Activated T-helper 1 cell treated with anti-CD3 and anti-CD28 coated beads, Interleukin-12 subunit alpha, Interleukin-12 subunit beta, Interleukin-2, Interleukin-4 antibody, amounts not matched to agents 30 ng/mL and 10 ng/mL and 1 ng/mL, durations not matched to agents 14 hours and 24 hours and 36 hours (primary cell): ENCODE measurements around the gene TNS3. TPM values are rescaled to one million over a fixed set of nuclear protein-coding genes. Genes with fewer than 3 reads are reported as not detected.
"Not testable (repeated sequence)": the region's sequence is repeated elsewhere in the genome, so short reads cannot be mapped to it uniquely, and the experiment has no call there.

ENCODE experiments used
- DNase-seq: peaks from one replicate; pipeline ENCODE4 v3.0.0; 2021; ENCODE audit warnings: low spot score
- H3K27ac Mint-ChIP-seq: one replicate; pipeline ENCODE4 v1.8.0; 2021; ENCODE audit warnings: mild to moderate bottlenecking, mixed read lengths
- H3K27me3 Mint-ChIP-seq: one replicate; pipeline ENCODE4 v1.8.0; 2022; ENCODE audit warnings: mild to moderate bottlenecking, moderate library complexity, mixed read lengths; ENCODE audit not compliant: insufficient read depth
- H3K36me3 Mint-ChIP-seq: one replicate; pipeline ENCODE4 v1.8.0; 2021; ENCODE audit warnings: low read depth, mixed read lengths
- H3K4me1 Mint-ChIP-seq: one replicate; pipeline ENCODE4 v1.8.0; 2021; ENCODE audit warnings: low read depth, mixed read lengths
- H3K4me3 Mint-ChIP-seq: one replicate; pipeline ENCODE4 v1.8.0; 2021; ENCODE audit warnings: mild to moderate bottlenecking, moderate library complexity, mixed read lengths
- H3K9me3 Mint-ChIP-seq: one replicate; pipeline ENCODE4 v1.8.0; 2021; ENCODE audit warnings: mixed read lengths
- intact Hi-C: fragments of 100-400 bp; cut with micrococcal nuclease; formaldehyde crosslinking; loops from one replicate; pipeline ENCODE4 v1.15.1; 2024
- total RNA-seq: library from RNA; stranded (reverse); gene quantifications from 2 replicates; pipeline ENCODE4 v1.2.3, GENCODE V29; 2022

The TNS3 gene
- total RNA-seq, 1 donor from 2014 or later, result 5.8 TPM

- Mint-ChIP-seq H3K9me3 (no peaks in the 10 kb centered on the region), H3K36me3 (no peaks in the 10 kb centered on the region), H3K4me1 (no peaks in the 10 kb centered on the region), H3K27ac (no peak overlapping the region), H3K27me3 (no peaks in the 10 kb centered on the region), H3K4me3 (no peak overlapping the region)
- no peak for DNase-seq
- intact Hi-C loops, result no loop called here
These were observed 29.2 kb upstream of the TNS3 start for GRCh38 chr7:47611045-47611511.

- Mint-ChIP-seq H3K27me3 (no peaks in the 10 kb centered on the region), H3K36me3 (no peaks in the 10 kb centered on the region), H3K9me3 (no peaks in the 10 kb centered on the region), H3K4me3 (no peak overlapping the region), H3K4me1 (no peaks in the 10 kb centered on the region), H3K27ac (no peak overlapping the region)
- no peak for DNase-seq
- intact Hi-C loops, result no loop called here
These were observed 28.7 kb upstream of the TNS3 start for GRCh38 chr7:47610506-47611044.

- Mint-ChIP-seq H3K4me3 (no peak overlapping the region), H3K4me1 (no peaks in the 10 kb centered on the region), H3K36me3 (no peaks in the 10 kb centered on the region), H3K27ac (no peak overlapping the region), H3K9me3 (no peaks in the 10 kb centered on the region), H3K27me3 (no peaks in the 10 kb centered on the region)
- DNase-seq, result no peak
- intact Hi-C loops, result no loop called here
These were observed 28.0 kb upstream of the TNS3 start for GRCh38 chr7:47609803-47610452.

GRCh38 chr7:47606593-47607046 is 24.7 kb upstream of the TNS3 start:
- H3K4me1 Mint-ChIP-seq, H3K4me3 Mint-ChIP-seq, H3K27ac Mint-ChIP-seq, DNase-seq, H3K36me3 Mint-ChIP-seq, H3K27me3 Mint-ChIP-seq, H3K9me3 Mint-ChIP-seq, intact Hi-C loops: not testable (repeated sequence)

- H3K27me3 Mint-ChIP-seq, result no peaks in the 10 kb centered on the region
- H3K27ac Mint-ChIP-seq, result no peak overlapping the region
- no peaks in the 10 kb centered on the region for H3K9me3 Mint-ChIP-seq
- intact Hi-C loops, result no loop called here
- DNase-seq, result no peak
- no peaks in the 10 kb centered on the region for H3K4me1 Mint-ChIP-seq
- H3K4me3 Mint-ChIP-seq, result no peak overlapping the region
- H3K36me3 Mint-ChIP-seq, result no peaks in the 10 kb centered on the region
These were observed 24.1 kb upstream of the TNS3 start for GRCh38 chr7:47605816-47606575.

- Mint-ChIP-seq H3K27ac (no peak overlapping the region), H3K4me1 (no peaks in the 10 kb centered on the region), H3K9me3 (no peaks in the 10 kb centered on the region), H3K27me3 (no peaks in the 10 kb centered on the region), H3K36me3 (no peaks in the 10 kb centered on the region), H3K4me3 (no peak overlapping the region)
- no peak for DNase-seq
- intact Hi-C loops, result no loop called here
These were observed 22.6 kb upstream of the TNS3 start for GRCh38 chr7:47604496-47604890.

GRCh38 chr7:47603514-47604255 is 21.8 kb upstream of the TNS3 start:
- H3K36me3 Mint-ChIP-seq, H3K27ac Mint-ChIP-seq, H3K9me3 Mint-ChIP-seq, H3K4me1 Mint-ChIP-seq, intact Hi-C loops, H3K4me3 Mint-ChIP-seq, DNase-seq, H3K27me3 Mint-ChIP-seq: not testable (repeated sequence)

- peaks cover 8% of the 10 kb centered on the region for H3K9me3 Mint-ChIP-seq
- intact Hi-C loops, result no loop called here
- H3K27ac Mint-ChIP-seq, result no peak overlapping the region
- no peak for DNase-seq
- H3K27me3 Mint-ChIP-seq, result no peaks in the 10 kb centered on the region
- no peaks in the 10 kb centered on the region for H3K36me3 Mint-ChIP-seq
- no peaks in the 10 kb centered on the region for H3K4me1 Mint-ChIP-seq
- no peak overlapping the region for H3K4me3 Mint-ChIP-seq
These were observed 20.5 kb upstream of the TNS3 start for GRCh38 chr7:47602272-47603004.

GRCh38 chr7:47601881-47602249 is 20.0 kb upstream of the TNS3 start:
- H3K27ac Mint-ChIP-seq, result no peak overlapping the region
- H3K9me3 Mint-ChIP-seq, result peaks cover 13% of the 10 kb centered on the region
- intact Hi-C loops, result no loop called here
- no peak overlapping the region for H3K4me3 Mint-ChIP-seq
- H3K4me1 Mint-ChIP-seq, result no peaks in the 10 kb centered on the region
- no peak for DNase-seq
- H3K27me3 Mint-ChIP-seq, result no peaks in the 10 kb centered on the region
- H3K36me3 Mint-ChIP-seq, result no peaks in the 10 kb centered on the region

- Mint-ChIP-seq H3K9me3 (peaks cover 19% of the 10 kb centered on the region), H3K4me3 (no peak overlapping the region), H3K27me3 (no peaks in the 10 kb centered on the region), H3K36me3 (no peaks in the 10 kb centered on the region), H3K27ac (no peak overlapping the region), H3K4me1 (no peaks in the 10 kb centered on the region)
- intact Hi-C loops, result no loop called here
- DNase-seq, result no peak
These were observed 19.4 kb upstream of the TNS3 start for GRCh38 chr7:47601119-47601880.

- H3K4me1 Mint-ChIP-seq, result no peaks in the 10 kb centered on the region
- no peaks in the 10 kb centered on the region for H3K36me3 Mint-ChIP-seq
- H3K4me3 Mint-ChIP-seq, result no peak overlapping the region
- no peak for DNase-seq
- intact Hi-C loops, result no loop called here
- H3K27me3 Mint-ChIP-seq, result no peaks in the 10 kb centered on the region
- H3K9me3 Mint-ChIP-seq, result peaks cover 20% of the 10 kb centered on the region
- no peak overlapping the region for H3K27ac Mint-ChIP-seq
These were observed 18.5 kb upstream of the TNS3 start for GRCh38 chr7:47600199-47601118.
